K562 (cell line): ENCODE data around the gene METTL25B. TPM values are rescaled to one million over a fixed set of nuclear protein-coding genes. Genes with fewer than 3 reads are reported as not detected.

Experiments used
- CCAR2 ChIP-seq: fragments of 200-400 bp; formaldehyde crosslinking; IDR thresholded peaks from 2 replicates; pipeline ENCODE4 v1.6.1; 2017; ENCODE audit warnings: mild to moderate bottlenecking, low read depth, low read length
- EP400 ChIP-seq: fragments of 450-650 bp; IDR thresholded peaks from 2 replicates; pipeline ENCODE4 v1.6.1; 2017; ENCODE audit warnings: antibody characterized with exemption, mild to moderate bottlenecking, moderate library complexity
- ESRRB ChIP-seq: fragments of 250-450 bp; sonication (Bioruptor Pico); IDR thresholded peaks from 2 replicates; pipeline ENCODE4 v1.5.0; 2020; ENCODE audit warnings: mild to moderate bottlenecking, moderate library complexity, borderline replicate concordance
- HCFC1 ChIP-seq: IDR thresholded peaks from 2 replicates; pipeline ENCODE4 v1.6.1; 2012; ENCODE audit warnings: low read depth, low read length, improper control_type of control experiment
- MITF ChIP-seq: IDR thresholded peaks from 2 replicates; pipeline ENCODE4 v1.6.1; 2014; ENCODE audit warnings: antibody characterized with exemption
- NFE2 ChIP-seq: IDR thresholded peaks from 2 replicates; pipeline ENCODE4 v1.6.1; 2014; ENCODE audit warnings: antibody characterized with exemption, low read depth
- NONO ChIP-seq, 2 experiments: fragments of 200-400 bp in 1 of 2; fragments of 450-650 bp in 1 of 2; formaldehyde crosslinking in 1 of 2; IDR thresholded peaks; 2 replicates each; pipeline ENCODE4 v1.6.1; 2017; ENCODE audit warnings: low read depth in 2 of 2, mild to moderate bottlenecking in 2 of 2, moderate library complexity in 2 of 2, low read length in 1 of 2
- SMARCA5 ChIP-seq: fragments of 450-650 bp; IDR thresholded peaks from 2 replicates; pipeline ENCODE4 v1.6.1; 2016
- SRF ChIP-seq, 2 experiments: fragments of 250-450, 450-650 bp in 1 of 2; sonication (Bioruptor Pico) in 1 of 2; sonication (generic) in 1 of 2; formaldehyde crosslinking; IDR thresholded peaks; 2 replicates each; pipeline versions ENCODE4 v1.5.0 to v1.5.1; 2020 to 2022; ENCODE audit warnings: mild to moderate bottlenecking in 1 of 2, missing genetic modification reagents in 1 of 2
- TFAM ChIP-seq: fragments of 250-450 bp; sonication (Bioruptor Pico); conservative IDR thresholded peaks from 2 replicates; pipeline ENCODE4 v1.5.0; 2021; ENCODE audit warnings: mild to moderate bottlenecking, moderate library complexity
- YBX1 ChIP-seq: fragments of 450-650 bp; IDR thresholded peaks from 2 replicates; pipeline ENCODE4 v1.7.1; 2016; ENCODE audit warnings: mild to moderate bottlenecking
- ZBTB7A ChIP-seq: IDR thresholded peaks from 2 replicates; pipeline ENCODE4 v1.6.1; 2011; ENCODE audit warnings: low read depth, mild to moderate bottlenecking, low read length, moderate library complexity, borderline replicate concordance; ENCODE audit not compliant: control insufficient read depth
- ZFX ChIP-seq: sonication (generic); formaldehyde crosslinking; IDR thresholded peaks from 2 replicates; pipeline ENCODE4 v1.8.0; 2022; ENCODE audit warnings: mild to moderate bottlenecking, missing genetic modification reagents, moderate library complexity
- ZNF174 ChIP-seq: fragments of 250-450 bp; sonication (Bioruptor Pico); IDR thresholded peaks from 2 replicates; pipeline ENCODE4 v1.4.0; 2020; ENCODE audit warnings: mild to moderate bottlenecking
- ZNF224 ChIP-seq: sonication (generic); formaldehyde crosslinking; IDR thresholded peaks from 2 replicates; pipeline ENCODE4 v1.8.0; 2022; ENCODE audit warnings: mild to moderate bottlenecking, missing genetic modification reagents
- ZNF253 ChIP-seq: fragments of 250-450 bp; sonication (Bioruptor Pico); conservative IDR thresholded peaks from 2 replicates; pipeline ENCODE4 v1.6.1; 2021; ENCODE audit warnings: mild to moderate bottlenecking
- ZNF431 ChIP-seq: sonication (generic); formaldehyde crosslinking; IDR thresholded peaks from 2 replicates; pipeline ENCODE4 v1.8.0; 2022; ENCODE audit warnings: mild to moderate bottlenecking, missing genetic modification reagents
- ZNF584 ChIP-seq: fragments of 200-800 bp; sonication (Bioruptor generic); IDR thresholded peaks from 2 replicates; pipeline ENCODE4 v1.6.1; 2016; ENCODE audit warnings: low read depth, mild to moderate bottlenecking, missing genetic modification characterization, missing compliant biosample characterization
- ZNF740 ChIP-seq, 3 experiments: fragments of 200-800 bp in 1 of 3; sonication (Bioruptor generic) in 1 of 3; sonication (generic) in 1 of 3; formaldehyde crosslinking in 1 of 3; IDR thresholded peaks; 2 replicates each; pipeline versions ENCODE4 v1.6.1 to v1.8.0; 2016 to 2022; ENCODE audit warnings: mild to moderate bottlenecking in 2 of 3, missing compliant biosample characterization in 2 of 3, missing genetic modification characterization in 2 of 3, missing genetic modification reagents in 1 of 3
- polyA plus RNA-seq, 8 experiments: library from polyadenylated mRNA; depleted of rRNA in 4 of 8; stranded (reverse) in 5 of 8; unstranded in 3 of 8; fragments of >200 nt; fragmentation: Nextera tagmentation in 2 of 8; fragmentation: Illumina TruSeq in 1 of 8; extraction: Ambion mirVana in 2 of 8; extraction: Trizol in 1 of 8; gene quantifications; 2 replicates each; pipeline versions ENCODE4 v1.2.1 to v1.2.3, GENCODE V29; 2011 to 2014; ENCODE audit warnings: inconsistent platforms in 1 of 8, missing spikeins in 1 of 8
- total RNA-seq, 7 experiments: library from RNA; depleted of rRNA in 6 of 7; stranded (reverse); fragments of >200 nt in 6 of 7; fragmentation: Illumina TruSeq in 2 of 7; extraction: Trizol in 2 of 7; gene quantifications; 2 replicates each; pipeline versions ENCODE4 v1.2.1 to v1.2.3, GENCODE V29; 2011 to 2021; ENCODE audit warnings: low replicate concordance in 1 of 7
- TF ChIP-seq, protein P1 (sequence below): fragments of 450-650 bp; IDR thresholded peaks from 2 replicates; pipeline ENCODE4 v1.6.1; 2016; ENCODE audit warnings: missing biosample characterization, missing genetic modification characterization
- TF ChIP-seq, protein P2 (sequence below): fragments of 150-350 bp; IDR thresholded peaks from 2 replicates; pipeline ENCODE4 v1.6.1; 2014; ENCODE audit warnings: low read depth, mild to moderate bottlenecking, low read length, borderline replicate concordance

The METTL25B gene
- total and polyA plus RNA-seq, 9 of the 15 experiments (the other 6 are each of a cell fraction or from before 2014, with no cell fraction given): 7.7 to 48.3 (median 33.1) TPM

DNA sequence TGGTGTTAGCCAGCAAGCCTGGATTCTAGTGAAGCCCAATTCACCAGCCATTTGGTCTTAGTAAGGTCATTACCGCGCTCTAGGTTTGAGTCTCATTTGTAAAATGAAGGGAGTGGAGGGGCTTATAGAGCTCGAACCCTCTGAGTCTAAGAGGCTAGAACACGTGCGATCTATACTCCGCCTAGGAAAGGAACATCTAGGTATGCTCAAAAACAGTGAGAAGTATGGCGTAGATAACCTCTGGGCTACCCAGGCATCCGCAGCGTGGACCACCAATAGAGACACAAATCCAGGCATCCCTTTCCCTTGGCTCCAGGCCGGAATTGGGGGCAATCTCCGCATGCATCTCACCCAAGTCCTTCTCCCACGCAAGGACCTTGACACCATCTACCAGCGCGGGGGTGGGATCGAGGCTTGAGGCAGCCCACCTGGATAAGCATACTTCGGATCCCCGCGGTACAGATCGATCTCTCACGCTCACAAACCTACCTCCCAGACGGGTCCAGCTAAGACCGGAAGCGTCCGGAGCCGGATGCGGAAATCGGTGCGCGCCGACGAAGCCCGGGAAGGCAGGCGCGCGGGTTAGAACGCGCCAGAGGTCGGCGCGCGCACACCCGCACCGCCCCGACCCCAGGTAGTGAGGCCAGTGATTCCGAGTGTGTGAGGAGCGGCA lies at the start of gene METTL25B (continued):
- TF ChIP-seq, protein P1, sequence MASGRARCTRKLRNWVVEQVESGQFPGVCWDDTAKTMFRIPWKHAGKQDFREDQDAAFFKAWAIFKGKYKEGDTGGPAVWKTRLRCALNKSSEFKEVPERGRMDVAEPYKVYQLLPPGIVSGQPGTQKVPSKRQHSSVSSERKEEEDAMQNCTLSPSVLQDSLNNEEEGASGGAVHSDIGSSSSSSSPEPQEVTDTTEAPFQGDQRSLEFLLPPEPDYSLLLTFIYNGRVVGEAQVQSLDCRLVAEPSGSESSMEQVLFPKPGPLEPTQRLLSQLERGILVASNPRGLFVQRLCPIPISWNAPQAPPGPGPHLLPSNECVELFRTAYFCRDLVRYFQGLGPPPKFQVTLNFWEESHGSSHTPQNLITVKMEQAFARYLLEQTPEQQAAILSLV: no peak
- no peak for TF ChIP-seq ZNF224
- no peak for TF ChIP-seq TFAM (CRISPR knock-in tag)
- TF ChIP-seq ZFX (CRISPR knock-in tag): no peak
- no peak for TF ChIP-seq ZNF253
- TF ChIP-seq SRF (CRISPR knock-in tag; IDR thresholded peaks at IDR 0.05): no peak
- no peak for TF ChIP-seq NONO (IDR thresholded peaks at IDR 0.05; ENCODE audit: low read depth in 2 of 2, low read length in 1 of 2)
- TF ChIP-seq ZNF174: no peak
- TF ChIP-seq CCAR2: no peak
- TF ChIP-seq HCFC1: peak; percentile 73
- no peak for TF ChIP-seq ZNF740 (CRISPR knock-in tag; IDR thresholded peaks at IDR 0.05)
- no peak for TF ChIP-seq ZNF740 (tag; IDR thresholded peaks at IDR 0.05)
- TF ChIP-seq EP400: peak; percentile 81; the same call in 1 of the 2 replicates
- no peak for TF ChIP-seq ZNF431 (CRISPR knock-in tag)
- no peak for TF ChIP-seq ESRRB (CRISPR knock-in tag)
- TF ChIP-seq MITF: no peak
- no peak for TF ChIP-seq ZBTB7A
- no peak for TF ChIP-seq ZNF584 (CRISPR knock-in tag)
- TF ChIP-seq, protein P2, sequence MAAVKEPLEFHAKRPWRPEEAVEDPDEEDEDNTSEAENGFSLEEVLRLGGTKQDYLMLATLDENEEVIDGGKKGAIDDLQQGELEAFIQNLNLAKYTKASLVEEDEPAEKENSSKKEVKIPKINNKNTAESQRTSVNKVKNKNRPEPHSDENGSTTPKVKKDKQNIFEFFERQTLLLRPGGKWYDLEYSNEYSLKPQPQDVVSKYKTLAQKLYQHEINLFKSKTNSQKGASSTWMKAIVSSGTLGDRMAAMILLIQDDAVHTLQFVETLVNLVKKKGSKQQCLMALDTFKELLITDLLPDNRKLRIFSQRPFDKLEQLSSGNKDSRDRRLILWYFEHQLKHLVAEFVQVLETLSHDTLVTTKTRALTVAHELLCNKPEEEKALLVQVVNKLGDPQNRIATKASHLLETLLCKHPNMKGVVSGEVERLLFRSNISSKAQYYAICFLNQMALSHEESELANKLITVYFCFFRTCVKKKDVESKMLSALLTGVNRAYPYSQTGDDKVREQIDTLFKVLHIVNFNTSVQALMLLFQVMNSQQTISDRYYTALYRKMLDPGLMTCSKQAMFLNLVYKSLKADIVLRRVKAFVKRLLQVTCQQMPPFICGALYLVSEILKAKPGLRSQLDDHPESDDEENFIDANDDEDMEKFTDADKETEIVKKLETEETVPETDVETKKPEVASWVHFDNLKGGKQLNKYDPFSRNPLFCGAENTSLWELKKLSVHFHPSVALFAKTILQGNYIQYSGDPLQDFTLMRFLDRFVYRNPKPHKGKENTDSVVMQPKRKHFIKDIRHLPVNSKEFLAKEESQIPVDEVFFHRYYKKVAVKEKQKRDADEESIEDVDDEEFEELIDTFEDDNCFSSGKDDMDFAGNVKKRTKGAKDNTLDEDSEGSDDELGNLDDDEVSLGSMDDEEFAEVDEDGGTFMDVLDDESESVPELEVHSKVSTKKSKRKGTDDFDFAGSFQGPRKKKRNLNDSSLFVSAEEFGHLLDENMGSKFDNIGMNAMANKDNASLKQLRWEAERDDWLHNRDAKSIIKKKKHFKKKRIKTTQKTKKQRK: no peak
- no peak for TF ChIP-seq SMARCA5
- no peak for TF ChIP-seq YBX1
- TF ChIP-seq NFE2: no peak
